ENCODE data around the gene KDM7A. TPM values are rescaled to one million over a fixed set of nuclear protein-coding genes. Genes with fewer than 3 reads are reported as not detected.

The KDM7A gene
- polyA plus RNA-seq, 1 donor from 2014 or later = 8.2 TPM

DNA sequence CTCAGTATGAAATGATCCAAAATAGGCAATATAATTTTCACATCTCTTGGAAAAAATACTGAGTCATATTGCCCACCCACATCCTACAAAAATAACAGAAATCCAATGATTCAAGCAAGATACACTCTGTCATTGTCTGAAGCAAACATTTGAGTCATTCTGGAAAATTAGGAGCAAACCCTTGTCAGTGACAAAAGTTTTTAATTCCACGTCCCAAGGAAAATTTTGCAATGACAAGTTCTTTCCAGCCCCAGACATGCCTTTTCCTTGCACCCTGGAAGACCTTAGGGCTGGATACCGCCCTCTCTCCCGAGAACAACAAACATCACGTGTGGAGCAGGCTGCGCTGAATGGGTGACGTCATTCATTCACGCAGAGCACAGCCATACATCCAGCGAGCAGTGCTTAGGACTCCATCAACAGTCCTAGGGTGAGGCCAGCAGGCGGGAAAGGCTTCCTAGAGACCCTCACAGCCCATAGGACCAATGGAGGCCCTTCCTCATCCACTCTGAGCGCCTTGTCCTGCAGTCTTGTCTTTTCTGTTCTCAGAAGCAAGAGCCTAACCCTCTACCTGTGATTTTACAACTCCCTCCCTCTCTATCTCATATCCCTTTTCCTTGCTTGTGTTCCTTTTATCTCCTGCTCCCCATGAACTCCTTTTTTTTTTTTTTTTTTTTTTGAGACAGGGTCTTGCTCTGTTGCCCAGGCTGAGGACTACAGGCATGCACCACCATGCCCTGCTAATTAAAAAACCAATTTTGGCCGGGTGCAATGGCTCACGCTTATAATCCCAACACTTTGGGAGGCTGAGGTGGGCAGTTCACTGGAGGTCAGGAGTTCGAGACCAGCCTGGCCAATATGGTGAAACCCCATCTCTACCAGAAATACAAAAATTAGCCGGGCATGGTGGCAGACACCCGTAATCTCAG, 23.5 kb upstream of the KDM7A start:
- Histone ChIP-seq H3K9me2 (ENCODE audit: insufficient read depth, low read length) (no peaks in the 10 kb centered on the region), H2AFZ (ENCODE audit: low read depth, low read length) (no peak overlapping the region), H3K4me2 (ENCODE audit: low read length) (no peak overlapping the region), H4K20me1 (ENCODE audit: insufficient read depth) (no peaks in the 10 kb centered on the region), H3K9ac (ENCODE audit: low read length) (no peak overlapping the region), H3K27me3 (ENCODE audit: insufficient read depth, low read depth, low read length) (no peaks in the 10 kb centered on the region), H3F3A (ENCODE audit: insufficient read depth, low read length, poor library complexity, severe bottlenecking) (no peaks in the 10 kb centered on the region), H3K36me3 (ENCODE audit: insufficient read depth, low read length) (no peaks in the 10 kb centered on the region), H3K27ac (ENCODE audit: low read length) (no peak overlapping the region), H3K9me3 (ENCODE audit: low read length) (no peaks in the 10 kb centered on the region), H3K4me3 (ENCODE audit: low read length) (no peak overlapping the region), H3K79me2 (replicated peaks; ENCODE audit: insufficient read depth, low read length) (no peaks in the 10 kb centered on the region)
- TF ChIP-seq SMC3 (conservative IDR thresholded peaks at IDR 0.05; ENCODE audit: poor library complexity) = no peak
- no peak for TF ChIP-seq POLR2AphosphoS5 (IDR thresholded peaks at IDR 0.05)
- no peak for TF ChIP-seq MXI1 (conservative IDR thresholded peaks at IDR 0.05; ENCODE audit: poor library complexity, severe bottlenecking)
- TF ChIP-seq CTCF (IDR thresholded peaks at IDR 0.05; ENCODE audit: poor library complexity, severe bottlenecking) = no peak
- no peak for TF ChIP-seq EZH2 (IDR thresholded peaks at IDR 0.05; ENCODE audit: borderline replicate concordance, insufficient read depth, low read length, poor library complexity, severe bottlenecking)
- TF ChIP-seq REST (IDR thresholded peaks at IDR 0.05; ENCODE audit: borderline replicate concordance) = no peak
- no peak for TF ChIP-seq TAF1 (IDR thresholded peaks at IDR 0.05; ENCODE audit: low read depth)
- no peak for TF ChIP-seq EP300 (conservative IDR thresholded peaks at IDR 0.05; ENCODE audit: poor library complexity, severe bottlenecking)
- TF ChIP-seq RAD21 (conservative IDR thresholded peaks at IDR 0.05) = no peak

- Histone ChIP-seq H3K36me3 (ENCODE audit: insufficient read depth, low read length) (no peaks in the 10 kb centered on the region), H3K9me2 (ENCODE audit: insufficient read depth, low read length) (no peaks in the 10 kb centered on the region), H3K4me3 (ENCODE audit: low read length) (no peak overlapping the region), H4K20me1 (ENCODE audit: insufficient read depth) (no peaks in the 10 kb centered on the region), H3K27me3 (ENCODE audit: insufficient read depth, low read depth, low read length) (no peaks in the 10 kb centered on the region), H3K4me2 (ENCODE audit: low read length) (no peak overlapping the region), H3K9me3 (ENCODE audit: low read length) (no peaks in the 10 kb centered on the region), H3F3A (ENCODE audit: insufficient read depth, low read length, poor library complexity, severe bottlenecking) (no peaks in the 10 kb centered on the region), H2AFZ (ENCODE audit: low read depth, low read length) (no peak overlapping the region), H3K9ac (ENCODE audit: low read length) (no peak overlapping the region), H3K79me2 (replicated peaks; ENCODE audit: insufficient read depth, low read length) (no peaks in the 10 kb centered on the region), H3K27ac (ENCODE audit: low read length) (no peak overlapping the region)
- TF ChIP-seq SMC3 (conservative IDR thresholded peaks at IDR 0.05; ENCODE audit: poor library complexity) = no peak
- no peak for TF ChIP-seq EP300 (conservative IDR thresholded peaks at IDR 0.05; ENCODE audit: poor library complexity, severe bottlenecking)
These were observed 21.2 kb upstream of the KDM7A start for GRCh38 chr7:140197938-140198337.

Data from neural cell (in vitro differentiated cells).